Retinal pigment epithelial cell (primary cell): ENCODE results near the gene ALLC.

ENCODE experiments used
- DNase-seq: peaks from one replicate; pipeline ENCODE4 v3.0.0-alpha.2; 2010; ENCODE audit warnings: low read depth
- H3K4me3 ChIP-seq: 2 replicates; pipeline ENCODE4 v1.5.1; 2011; ENCODE audit warnings: mild to moderate bottlenecking, low read length, control low read depth, moderate library complexity
- TF ChIP-seq, protein P1 (sequence below): conservative IDR thresholded peaks from 2 replicates; pipeline ENCODE4 v1.5.1; 2011; ENCODE audit warnings: low read depth, low read length, control low read depth, inconsistent platforms

ALLC gene

GRCh38 chr2:3703757-3704355 is 45.9 kb downstream of the ALLC start:
- no peak overlapping the region for H3K4me3 ChIP-seq
- TF ChIP-seq, protein P1, sequence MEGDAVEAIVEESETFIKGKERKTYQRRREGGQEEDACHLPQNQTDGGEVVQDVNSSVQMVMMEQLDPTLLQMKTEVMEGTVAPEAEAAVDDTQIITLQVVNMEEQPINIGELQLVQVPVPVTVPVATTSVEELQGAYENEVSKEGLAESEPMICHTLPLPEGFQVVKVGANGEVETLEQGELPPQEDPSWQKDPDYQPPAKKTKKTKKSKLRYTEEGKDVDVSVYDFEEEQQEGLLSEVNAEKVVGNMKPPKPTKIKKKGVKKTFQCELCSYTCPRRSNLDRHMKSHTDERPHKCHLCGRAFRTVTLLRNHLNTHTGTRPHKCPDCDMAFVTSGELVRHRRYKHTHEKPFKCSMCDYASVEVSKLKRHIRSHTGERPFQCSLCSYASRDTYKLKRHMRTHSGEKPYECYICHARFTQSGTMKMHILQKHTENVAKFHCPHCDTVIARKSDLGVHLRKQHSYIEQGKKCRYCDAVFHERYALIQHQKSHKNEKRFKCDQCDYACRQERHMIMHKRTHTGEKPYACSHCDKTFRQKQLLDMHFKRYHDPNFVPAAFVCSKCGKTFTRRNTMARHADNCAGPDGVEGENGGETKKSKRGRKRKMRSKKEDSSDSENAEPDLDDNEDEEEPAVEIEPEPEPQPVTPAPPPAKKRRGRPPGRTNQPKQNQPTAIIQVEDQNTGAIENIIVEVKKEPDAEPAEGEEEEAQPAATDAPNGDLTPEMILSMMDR = no peak
- no peak for DNase-seq

DNA sequence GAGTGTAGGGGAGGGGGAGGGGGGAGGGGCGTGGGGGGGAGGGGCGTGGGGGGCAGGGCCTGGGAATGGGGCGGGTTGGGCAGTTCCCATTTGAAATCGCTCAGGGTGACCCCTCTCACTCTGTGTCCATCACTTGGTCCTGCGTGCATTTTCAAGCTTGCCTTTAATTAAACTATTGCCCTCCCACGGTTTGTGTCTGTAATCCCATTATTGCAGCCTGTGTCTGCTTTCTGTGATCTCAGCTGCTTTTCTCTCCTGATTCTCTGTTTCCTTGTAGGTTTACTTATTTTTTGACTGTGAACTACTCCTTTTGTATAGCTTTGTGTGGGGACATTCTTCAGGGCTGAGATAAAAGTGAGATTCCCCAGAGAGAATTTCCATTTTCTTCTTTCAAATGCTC is 46.7 kb downstream of the ALLC start:
- TF ChIP-seq, protein P1 = no peak
- DNase-seq = no peak
- H3K4me3 ChIP-seq = no peak overlapping the region

- TF ChIP-seq, protein P1 = no peak
- no peak for DNase-seq
- no peak overlapping the region for H3K4me3 ChIP-seq
Observed at GRCh38 chr2:3705782-3706181, 47.8 kb downstream of the ALLC start.

- TF ChIP-seq, protein P1 = no peak
- no peak for DNase-seq
- no peak overlapping the region for H3K4me3 ChIP-seq
Observed at GRCh38 chr2:3706892-3707291, 48.9 kb downstream of the ALLC start.

- TF ChIP-seq, protein P1 = no peak
- DNase-seq = no peak
- no peak overlapping the region for H3K4me3 ChIP-seq
Observed at GRCh38 chr2:3708576-3708975, 50.6 kb downstream of the ALLC start.

DNA sequence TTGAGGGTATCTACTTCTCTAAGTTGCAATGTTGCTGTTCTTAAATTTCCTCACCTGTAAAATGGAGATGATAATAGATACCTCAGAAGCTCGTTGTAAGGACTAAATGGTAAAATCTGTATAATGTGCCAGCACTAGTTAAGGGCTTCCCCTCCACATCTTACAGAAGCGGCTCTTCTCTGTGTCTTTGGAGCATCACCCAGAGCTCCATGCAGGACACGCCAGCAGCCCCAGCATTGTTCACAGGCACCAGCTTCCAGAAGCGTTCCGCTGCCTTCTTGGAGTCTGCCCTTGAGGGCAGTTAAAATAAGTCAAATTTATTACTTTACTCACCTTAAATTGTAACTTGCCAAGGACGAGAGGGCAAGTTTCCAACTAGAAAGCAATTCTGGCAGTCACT is 51.2 kb downstream of the ALLC start:
- no peak for DNase-seq
- TF ChIP-seq, protein P1 = no peak

DNA sequence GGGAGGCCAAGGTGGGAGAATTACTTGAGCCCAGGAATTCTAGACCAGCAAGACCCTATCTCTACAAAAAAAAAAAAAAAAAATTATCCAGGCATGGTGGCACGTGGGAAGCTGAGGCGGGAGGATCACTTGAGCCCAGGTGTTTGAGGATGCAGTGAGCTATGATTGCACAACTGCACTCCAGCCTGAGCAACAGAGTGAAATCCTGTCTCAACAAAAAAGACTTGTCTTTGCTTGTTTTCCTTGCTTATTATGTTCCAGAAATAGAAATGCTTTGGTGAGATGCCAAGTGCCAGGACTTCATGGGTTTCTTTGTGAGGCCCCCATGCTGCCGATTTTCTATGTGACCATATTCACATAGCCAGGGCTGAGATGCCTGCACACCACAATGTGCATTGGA is 54.4 kb downstream of the ALLC start:
- no peak overlapping the region for H3K4me3 ChIP-seq
- TF ChIP-seq, protein P1 = no peak
- DNase-seq = no peak

More for the DNA sequence above, 51.2 kb downstream of the ALLC start:
- no peak overlapping the region for H3K4me3 ChIP-seq
